GM13976 (cell line): ENCODE data around the gene ATXN10.

ENCODE experiments used
- DNase-seq: peaks from one replicate; pipeline ENCODE4 v3.0.0; 2012; ENCODE audit warnings: low spot score
- in situ Hi-C: fragments of 300-500 bp; cut with MboI; formaldehyde crosslinking; loops from one replicate; pipeline ENCODE4 v1.12.0; 2022; ENCODE audit warnings: low sequenced_read_pairs, mixed read lengths, inconsistent platforms; ENCODE audit not compliant: unreplicated experiment
- TF ChIP-seq, protein P1 (sequence below): IDR thresholded peaks from 2 replicates; pipeline ENCODE4 v1.5.1; 2012; ENCODE audit warnings: borderline replicate concordance, mild to moderate bottlenecking; ENCODE audit not compliant: insufficient read depth; ENCODE audit errors: extremely low read depth, missing control alignments, control extremely low read depth

The ATXN10 gene

DNA sequence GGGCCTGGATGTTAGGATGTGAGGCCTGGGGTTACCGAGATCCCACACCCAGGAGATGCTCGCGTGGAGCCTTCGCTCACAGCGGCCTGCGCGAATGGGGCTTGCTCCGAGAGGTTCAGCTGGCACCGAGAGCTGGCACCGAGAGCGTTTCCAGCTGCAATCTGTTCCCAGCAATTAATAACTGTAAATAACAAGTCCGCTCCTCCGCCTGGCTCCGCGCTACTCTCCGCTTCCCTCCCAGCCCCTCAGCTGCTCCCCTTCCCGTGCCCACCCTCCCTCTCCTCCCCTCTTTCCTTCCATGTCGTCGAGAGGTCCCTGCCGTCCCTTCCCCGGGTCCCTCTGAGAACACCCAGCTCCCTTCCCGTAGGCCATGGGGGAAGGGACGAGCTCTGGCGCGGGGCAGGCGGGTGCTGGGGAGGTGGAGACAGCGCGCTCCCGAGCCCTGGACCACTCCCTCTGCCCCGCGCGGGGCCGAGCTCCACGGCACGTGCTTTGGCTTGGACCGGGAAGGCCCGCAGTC, 194.6 kb downstream of the ATXN10 start:
- DNase-seq: peak; percentile 37
- TF ChIP-seq, protein P1, sequence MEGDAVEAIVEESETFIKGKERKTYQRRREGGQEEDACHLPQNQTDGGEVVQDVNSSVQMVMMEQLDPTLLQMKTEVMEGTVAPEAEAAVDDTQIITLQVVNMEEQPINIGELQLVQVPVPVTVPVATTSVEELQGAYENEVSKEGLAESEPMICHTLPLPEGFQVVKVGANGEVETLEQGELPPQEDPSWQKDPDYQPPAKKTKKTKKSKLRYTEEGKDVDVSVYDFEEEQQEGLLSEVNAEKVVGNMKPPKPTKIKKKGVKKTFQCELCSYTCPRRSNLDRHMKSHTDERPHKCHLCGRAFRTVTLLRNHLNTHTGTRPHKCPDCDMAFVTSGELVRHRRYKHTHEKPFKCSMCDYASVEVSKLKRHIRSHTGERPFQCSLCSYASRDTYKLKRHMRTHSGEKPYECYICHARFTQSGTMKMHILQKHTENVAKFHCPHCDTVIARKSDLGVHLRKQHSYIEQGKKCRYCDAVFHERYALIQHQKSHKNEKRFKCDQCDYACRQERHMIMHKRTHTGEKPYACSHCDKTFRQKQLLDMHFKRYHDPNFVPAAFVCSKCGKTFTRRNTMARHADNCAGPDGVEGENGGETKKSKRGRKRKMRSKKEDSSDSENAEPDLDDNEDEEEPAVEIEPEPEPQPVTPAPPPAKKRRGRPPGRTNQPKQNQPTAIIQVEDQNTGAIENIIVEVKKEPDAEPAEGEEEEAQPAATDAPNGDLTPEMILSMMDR: no peak
- in situ Hi-C loops: no loop called here

GRCh38 chr22:45866646-45867117, 195.0 kb downstream of the ATXN10 start:
- peak; percentile 35 for DNase-seq
- in situ Hi-C loops: no loop called here
- TF ChIP-seq, protein P1: no peak

DNA sequence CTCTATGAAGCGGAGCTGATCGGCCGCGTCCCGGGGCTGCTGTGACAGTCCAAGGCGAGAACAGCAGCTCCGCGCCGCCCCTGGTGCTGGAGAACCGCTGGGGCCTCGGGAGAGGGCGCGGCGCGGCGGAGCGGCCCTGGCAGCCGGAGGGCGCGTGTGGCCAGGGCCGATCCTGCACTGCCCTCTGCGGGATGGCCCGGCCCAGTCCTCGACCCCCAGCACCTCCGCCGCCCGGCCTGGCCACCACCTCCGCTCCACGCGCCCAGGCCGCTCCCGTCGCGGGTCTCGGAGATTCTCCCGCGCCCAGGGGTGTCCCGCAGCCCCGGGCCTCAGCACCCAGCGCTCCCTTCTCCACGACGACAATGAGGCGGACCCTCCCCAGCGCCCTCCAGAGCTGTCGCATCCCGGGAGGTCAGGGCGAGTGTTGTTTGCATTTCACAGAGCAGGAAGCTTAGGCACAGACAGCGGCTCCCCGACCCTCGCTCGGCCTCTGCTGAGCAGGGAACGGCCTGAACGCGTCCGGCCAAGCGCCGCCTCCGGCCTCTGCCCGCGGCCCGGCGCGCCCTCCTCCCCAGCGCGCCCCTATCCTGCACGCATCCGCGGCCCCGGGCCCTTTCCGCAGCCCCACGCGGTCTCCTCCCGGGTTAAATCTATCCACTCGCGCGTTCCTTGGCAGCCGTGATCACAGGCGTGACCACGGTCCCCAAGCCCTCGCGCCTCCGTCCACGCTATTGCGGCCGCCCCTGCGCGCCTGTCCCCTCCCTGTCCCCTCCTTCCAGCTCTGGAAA, 195.7 kb downstream of the ATXN10 start:
- TF ChIP-seq, protein P1: peak; percentile 34
- peak; percentile 68 for DNase-seq
- in situ Hi-C loops: no loop called here

DNA sequence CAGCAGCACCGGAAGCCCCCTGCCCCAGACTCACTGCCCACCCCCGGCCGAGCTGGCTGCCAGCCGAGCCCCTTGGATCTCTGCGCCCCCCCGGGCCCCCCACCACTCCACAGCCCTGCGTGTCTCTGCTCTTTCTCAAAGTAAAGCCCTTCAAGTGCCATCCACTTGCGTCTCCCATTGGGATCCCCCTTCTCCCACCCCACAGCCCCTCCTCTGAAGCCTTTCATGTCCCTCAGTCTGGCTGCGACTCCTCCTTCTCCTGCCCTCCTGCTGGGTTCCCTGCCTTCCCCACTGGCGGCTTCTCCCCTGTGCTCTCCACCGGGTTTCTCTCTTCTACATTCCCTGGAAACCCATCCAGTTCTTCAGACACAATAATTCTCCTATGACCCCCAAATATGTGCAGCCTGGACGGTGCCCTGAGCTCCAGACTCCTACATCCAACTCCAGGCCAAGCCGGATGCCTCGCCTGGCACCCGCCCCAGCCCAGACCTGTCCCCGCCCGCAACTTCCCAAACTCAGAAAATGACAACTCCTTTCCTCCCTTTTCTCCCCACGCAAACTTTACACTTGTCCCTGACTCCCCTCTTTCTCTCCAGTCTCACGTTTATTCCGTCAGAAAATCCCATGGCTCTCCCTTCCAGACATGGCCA, 196.4 kb downstream of the ATXN10 start:
- in situ Hi-C loops: no loop called here
- TF ChIP-seq, protein P1: no peak
- no peak for DNase-seq

GRCh38 chr22:45868571-45869339, 197.1 kb downstream of the ATXN10 start:
- in situ Hi-C loops: no loop called here
- DNase-seq: no peak
- TF ChIP-seq, protein P1: no peak

- in situ Hi-C loops: no loop called here
- TF ChIP-seq, protein P1: no peak
- no peak for DNase-seq
These were observed 197.8 kb downstream of the ATXN10 start for GRCh38 chr22:45869340-45869847.
